ENCODE measurements around the gene COX6B2. TPM values are rescaled to one million over a fixed set of nuclear protein-coding genes. Genes with fewer than 3 reads are reported as not detected.
A peak's percentile ranks its signal among the peaks of the same experiment; 100 is the strongest.
"Not testable (repeated sequence)": the region's sequence is repeated elsewhere in the genome, so short reads cannot be mapped to it uniquely, and the experiment has no call there.

COX6B2 gene
- total RNA-seq = under 1 TPM; 0.15 to 0.50 TPM

GRCh38 chr19:55354698-55355212 is at the start of gene COX6B2:
COX6B2 (minus strand) TSS chr19:55354719; CDS start chr19:55354521, 198 bp downstream.
- Mint-ChIP-seq H3K27me3 (peaks cover 36% of the 10 kb centered on the region), H3K36me3 (ENCODE audit: low read depth) (peaks cover 11% of the 10 kb centered on the region), H3K4me3 (peak within 1 kb of the TSS; percentile 68), H3K9me3 (no peaks in the 10 kb centered on the region), H3K27ac (no peak within 1 kb of the TSS), H3K4me1 (peaks cover 17% of the 10 kb centered on the region)
- no peak for ATAC-seq (replicated peaks)

GRCh38 chr19:55402509-55402908 is 48.0 kb upstream of the COX6B2 start:
- H3K9me3 Mint-ChIP-seq = no peaks in the 10 kb centered on the region
- H3K27ac Mint-ChIP-seq = no peak overlapping the region
- H3K36me3 Mint-ChIP-seq (ENCODE audit: low read depth) = peaks cover 70% of the 10 kb centered on the region
- ATAC-seq (replicated peaks) = no peak
- H3K4me3 Mint-ChIP-seq = no peak overlapping the region
- H3K27me3 Mint-ChIP-seq = no peaks in the 10 kb centered on the region
- peaks cover 23% of the 10 kb centered on the region for H3K4me1 Mint-ChIP-seq

GRCh38 chr19:55401390-55401789 is 46.9 kb upstream of the COX6B2 start:
- not testable (repeated sequence) for H3K27ac Mint-ChIP-seq; H3K9me3 Mint-ChIP-seq; ATAC-seq (replicated peaks); H3K27me3 Mint-ChIP-seq; H3K4me3 Mint-ChIP-seq
- Mint-ChIP-seq H3K4me1 (peaks cover 20% of the 10 kb centered on the region), H3K36me3 (ENCODE audit: low read depth) (peaks cover 59% of the 10 kb centered on the region)

GRCh38 chr19:55400281-55401087 is 46.0 kb upstream of the COX6B2 start:
- Mint-ChIP-seq H3K27ac (no peak overlapping the region), H3K27me3 (no peaks in the 10 kb centered on the region), H3K36me3 (ENCODE audit: low read depth) (peaks cover 50% of the 10 kb centered on the region), H3K9me3 (no peaks in the 10 kb centered on the region), H3K4me1 (peaks cover 11% of the 10 kb centered on the region), H3K4me3 (no peak overlapping the region)
- no peak for ATAC-seq (replicated peaks)

GRCh38 chr19:55398200-55398925 is 43.8 kb upstream of the COX6B2 start:
- Mint-ChIP-seq H3K27me3 (no peaks in the 10 kb centered on the region), H3K36me3 (ENCODE audit: low read depth) (peaks cover 28% of the 10 kb centered on the region), H3K4me3 (peak overlapping the region; percentile 62), H3K9me3 (no peaks in the 10 kb centered on the region), H3K27ac (peak overlapping the region; percentile 81), H3K4me1 (peaks cover 9% of the 10 kb centered on the region)
- peak; percentile 92 for ATAC-seq (replicated peaks)

- Mint-ChIP-seq H3K27ac (no peak overlapping the region), H3K9me3 (no peaks in the 10 kb centered on the region), H3K4me3 (no peak overlapping the region), H3K36me3 (ENCODE audit: low read depth) (peaks cover 42% of the 10 kb centered on the region), H3K4me1 (peaks cover 13% of the 10 kb centered on the region), H3K27me3 (no peaks in the 10 kb centered on the region)
- no peak for ATAC-seq (replicated peaks)
Measured at GRCh38 chr19:55392820-55393761, 38.6 kb upstream of the COX6B2 start.

GRCh38 chr19:55391702-55392615 is 37.4 kb upstream of the COX6B2 start:
- Mint-ChIP-seq H3K9me3 (no peaks in the 10 kb centered on the region), H3K4me3 (no peak overlapping the region), H3K4me1 (peaks cover 10% of the 10 kb centered on the region), H3K27ac (no peak overlapping the region), H3K27me3 (no peaks in the 10 kb centered on the region), H3K36me3 (ENCODE audit: low read depth) (peaks cover 54% of the 10 kb centered on the region)
- no peak for ATAC-seq (replicated peaks)

GRCh38 chr19:55391191-55391670 is 36.7 kb upstream of the COX6B2 start:
- Mint-ChIP-seq H3K9me3 (no peaks in the 10 kb centered on the region), H3K4me3 (no peak overlapping the region), H3K4me1 (peaks cover 14% of the 10 kb centered on the region), H3K36me3 (ENCODE audit: low read depth) (peaks cover 61% of the 10 kb centered on the region), H3K27me3 (no peaks in the 10 kb centered on the region), H3K27ac (peak overlapping the region; percentile 75)
- no peak for ATAC-seq (replicated peaks)

- Mint-ChIP-seq H3K27ac (peak overlapping the region; percentile 75), H3K27me3 (no peaks in the 10 kb centered on the region), H3K4me1 (peaks cover 14% of the 10 kb centered on the region), H3K9me3 (no peaks in the 10 kb centered on the region), H3K4me3 (peak overlapping the region; percentile 100), H3K36me3 (ENCODE audit: low read depth) (peaks cover 68% of the 10 kb centered on the region)
- ATAC-seq (replicated peaks) = no peak
Measured at GRCh38 chr19:55390461-55390880, 36.0 kb upstream of the COX6B2 start.

- peaks cover 14% of the 10 kb centered on the region for H3K4me1 Mint-ChIP-seq
- no peak for ATAC-seq (replicated peaks)
- no peaks in the 10 kb centered on the region for H3K9me3 Mint-ChIP-seq
- H3K27ac Mint-ChIP-seq = peak overlapping the region; percentile 75
- H3K36me3 Mint-ChIP-seq (ENCODE audit: low read depth) = peaks cover 73% of the 10 kb centered on the region
- no peaks in the 10 kb centered on the region for H3K27me3 Mint-ChIP-seq
- peak overlapping the region; percentile 100 for H3K4me3 Mint-ChIP-seq
Measured at GRCh38 chr19:55389386-55390317, 35.1 kb upstream of the COX6B2 start.

GRCh38 chr19:55387736-55388497 is 33.4 kb upstream of the COX6B2 start:
- Mint-ChIP-seq H3K36me3 (ENCODE audit: low read depth) (peaks cover 73% of the 10 kb centered on the region), H3K4me1 (peaks cover 14% of the 10 kb centered on the region), H3K9me3 (no peaks in the 10 kb centered on the region), H3K27ac (peak overlapping the region; percentile 100), H3K4me3 (peak overlapping the region; percentile 100), H3K27me3 (no peaks in the 10 kb centered on the region)
- no peak for ATAC-seq (replicated peaks)

GRCh38 chr19:55386493-55386971 is 32.0 kb upstream of the COX6B2 start:
- H3K27me3 Mint-ChIP-seq = no peaks in the 10 kb centered on the region
- H3K27ac Mint-ChIP-seq = peak overlapping the region; percentile 100
- H3K4me1 Mint-ChIP-seq = peaks cover 24% of the 10 kb centered on the region
- peak overlapping the region; percentile 100 for H3K4me3 Mint-ChIP-seq
- peaks cover 65% of the 10 kb centered on the region for H3K36me3 Mint-ChIP-seq (ENCODE audit: low read depth)
- no peak for ATAC-seq (replicated peaks)
- H3K9me3 Mint-ChIP-seq = no peaks in the 10 kb centered on the region
